ENCODE data around the gene GID8. TPM values are rescaled to one million over a fixed set of nuclear protein-coding genes. Genes with fewer than 3 reads are reported as not detected.
A peak's percentile ranks its signal among the peaks of the same experiment; 100 is the strongest.

GID8 gene
- total and polyA plus RNA-seq, 11 donors, result 6.2 to 22.2 (median 15.9) TPM

GRCh38 chr20:62906647-62907375 is 31.1 kb upstream of the GID8 start:
- Histone ChIP-seq H3K4me1 (peaks cover 0 to 17% (median 4%) of the 10 kb centered on the region in 12 donors), H3K4me3 (no peak overlapping the region), H3K27ac (no peak overlapping the region), H3K27me3 (no peaks in the 10 kb centered on the region), H3K36me3 (peaks cover 12 to 100% (median 99%) of the 10 kb centered on the region in 9 donors), H3K9me3 (no peaks in the 10 kb centered on the region)
- 88 to 93% (median 93%) methylated on average over 30 to 31 of the region's 31 CpGs for WGBS, 4 donors
- ATAC-seq, result no peak
- TF ChIP-seq CTCF (IDR thresholded peaks at IDR 0.05), result no peak
- TF ChIP-seq POLR2A (IDR thresholded peaks at IDR 0.05), result no peak
- intact Hi-C loops (cut with DNase I), result loop anchor here in 1 of 10 donors (10.0 kb wide), 1 partner anchor 98 kb away; the partner anchor contains the start of gene BHLHE23
- DNase-seq, result no peak

GRCh38 chr20:62907384-62908317 is 30.3 kb upstream of the GID8 start:
- no peaks in the 10 kb centered on the region for H3K27me3 ChIP-seq
- TF ChIP-seq POLR2A (IDR thresholded peaks at IDR 0.05) (no peak), CTCF (IDR thresholded peaks at IDR 0.05) (peak in 10 of 12 donors; percentile 12 to 45 (median 33))
- WGBS, 4 donors, result 70 to 76% (median 73%) methylated on average over 16 of the region's 16 CpGs
- intact Hi-C loops (cut with DNase I), result loop anchor here in 1 of 10 donors (10.0 kb wide), 1 partner anchor 97 kb away; the partner anchor contains the start of gene BHLHE23
- H3K9me3 ChIP-seq, result no peaks in the 10 kb centered on the region
- H3K4me1 ChIP-seq, result peaks cover 0 to 22% (median 6%) of the 10 kb centered on the region in 12 donors
- H3K4me3 ChIP-seq, result no peak overlapping the region
- no peak overlapping the region for H3K27ac ChIP-seq
- peaks cover 12 to 100% (median 100%) of the 10 kb centered on the region in 9 donors for H3K36me3 ChIP-seq
- ATAC-seq (no peak), DNase-seq (no peak)

GRCh38 chr20:62908971-62909791 is 28.8 kb upstream of the GID8 start:
- Histone ChIP-seq H3K27me3 (no peaks in the 10 kb centered on the region), H3K9me3 (no peaks in the 10 kb centered on the region), H3K4me1 (peaks cover 0 to 38% (median 22%) of the 10 kb centered on the region in 12 donors), H3K4me3 (no peak overlapping the region), H3K27ac (no peak overlapping the region), H3K36me3 (peaks cover 9 to 99% (median 94%) of the 10 kb centered on the region in 9 donors)
- no peak for DNase-seq
- TF ChIP-seq CTCF (IDR thresholded peaks at IDR 0.05), result no peak
- no peak for TF ChIP-seq POLR2A (IDR thresholded peaks at IDR 0.05)
- intact Hi-C loops (cut with DNase I), result loop anchor here in 1 of 10 donors (10.0 kb wide), 1 partner anchor 96 kb away; the partner anchor contains the start of gene BHLHE23
- no peak for ATAC-seq
- 85 to 88% (median 86%) methylated on average over 18 of the region's 18 CpGs for WGBS, 4 donors
